ENCODE data around the gene ZSWIM7.

GRCh38 chr17:15947976-15948752, 51.3 kb downstream of the ZSWIM7 start:
- TF ChIP-seq, protein P1, sequence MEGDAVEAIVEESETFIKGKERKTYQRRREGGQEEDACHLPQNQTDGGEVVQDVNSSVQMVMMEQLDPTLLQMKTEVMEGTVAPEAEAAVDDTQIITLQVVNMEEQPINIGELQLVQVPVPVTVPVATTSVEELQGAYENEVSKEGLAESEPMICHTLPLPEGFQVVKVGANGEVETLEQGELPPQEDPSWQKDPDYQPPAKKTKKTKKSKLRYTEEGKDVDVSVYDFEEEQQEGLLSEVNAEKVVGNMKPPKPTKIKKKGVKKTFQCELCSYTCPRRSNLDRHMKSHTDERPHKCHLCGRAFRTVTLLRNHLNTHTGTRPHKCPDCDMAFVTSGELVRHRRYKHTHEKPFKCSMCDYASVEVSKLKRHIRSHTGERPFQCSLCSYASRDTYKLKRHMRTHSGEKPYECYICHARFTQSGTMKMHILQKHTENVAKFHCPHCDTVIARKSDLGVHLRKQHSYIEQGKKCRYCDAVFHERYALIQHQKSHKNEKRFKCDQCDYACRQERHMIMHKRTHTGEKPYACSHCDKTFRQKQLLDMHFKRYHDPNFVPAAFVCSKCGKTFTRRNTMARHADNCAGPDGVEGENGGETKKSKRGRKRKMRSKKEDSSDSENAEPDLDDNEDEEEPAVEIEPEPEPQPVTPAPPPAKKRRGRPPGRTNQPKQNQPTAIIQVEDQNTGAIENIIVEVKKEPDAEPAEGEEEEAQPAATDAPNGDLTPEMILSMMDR (IDR thresholded peaks at IDR 0.05; ENCODE audit: low read depth, low read length, poor library complexity, severe bottlenecking), result no peak
- no peak for TF ChIP-seq EZH2phosphoT487 (IDR thresholded peaks at IDR 0.05; ENCODE audit: borderline replicate concordance, low read length)

Measured in DOHH2 (cell line).